Esophagus squamous epithelium (tissue), 5 donors: Measurements from ENCODE around the gene TICAM2. TPM values are rescaled to one million over a fixed set of nuclear protein-coding genes. Genes with fewer than 3 reads are reported as not detected.

Experiments
- DNase-seq: peaks from one replicate; lab custom pipeline; 2025; lab: John Stamatoyannopoulos, UW
- H3K27ac ChIP-seq, 4 donors: fragments of 200-600 bp; sonication (generic); one replicate each; pipeline ENCODE4 v1.5.1; 2016 to 2019; ENCODE audit warnings: mild to moderate bottlenecking in 1 of 4
- H3K27me3 ChIP-seq, 4 donors: fragments of 200-600 bp; sonication (generic); 1 replicate in 3 of 4; 2 replicates in 1 of 4; pipeline versions ENCODE4 v1.5.1 to v1.6.0; 2017 to 2021; ENCODE audit warnings: antibody characterized with exemption in 1 of 4
- H3K36me3 ChIP-seq, 3 donors: fragments of 200-600 bp; sonication (generic); one replicate each; pipeline ENCODE4 v1.5.1; 2016 to 2019
- H3K4me1 ChIP-seq, 3 donors: fragments of 200-600 bp; sonication (generic); one replicate each; pipeline ENCODE4 v1.5.1; 2017 to 2019
- H3K4me3 ChIP-seq, 4 donors: fragments of 200-600 bp; sonication (generic); 1 replicate in 3 of 4; 2 replicates in 1 of 4; pipeline ENCODE4 v1.5.1; 2016 to 2019; ENCODE audit warnings: mild to moderate bottlenecking in 2 of 4, moderate library complexity in 1 of 4
- H3K9me3 ChIP-seq, 3 donors: fragments of 200-600 bp; sonication (generic); one replicate each; pipeline ENCODE4 v1.5.1; 2016 to 2019
- CTCF ChIP-seq, 6 experiments: fragments of 450-650 bp in 4 of 6; fragments of 200-600 bp in 2 of 6; sonication (generic) in 2 of 6; IDR thresholded peaks; one replicate each; pipeline ENCODE4 v1.5.1; 2016 to 2019; ENCODE audit warnings: antibody characterized with exemption in 6 of 6, mild to moderate bottlenecking in 4 of 6, moderate library complexity in 4 of 6
- POLR2A ChIP-seq, 4 donors: fragments of 450-650 bp; IDR thresholded peaks; one replicate each; pipeline ENCODE4 v1.6.1; 2017; ENCODE audit warnings: antibody characterized with exemption in 4 of 4, mild to moderate bottlenecking in 4 of 4, moderate library complexity in 3 of 4
- WGBS, 2 donors: methylation state at CpG; one replicate each; pipeline ENCODE4 v1.1.5; 2018; 5-methylcytosine and 5-hydroxymethylcytosine counted together
- intact Hi-C: fragments of 100-400 bp; cut with DNase I; formaldehyde crosslinking; loops from one replicate; pipeline ENCODE4 v1.15.0; 2022
- total RNA-seq, 4 donors: library from RNA; depleted of rRNA; stranded (reverse); fragments of >200 nt; gene quantifications; one replicate each; pipeline ENCODE4 v1.1.0, GENCODE V29; 2016
- donor health status: DM: yes; HTN: yes; CAD: no.

Gene TICAM2
- total RNA-seq, 4 donors from 2014 or later = 0.68 to 2.7 (median 0.95) TPM; not detected in 1

- Histone ChIP-seq H3K36me3 (peaks cover 0 to 85% (median 6%) of the 10 kb centered on the region in 3 donors), H3K9me3 (no peaks in the 10 kb centered on the region), H3K4me3 (no peak overlapping the region), H3K4me1 (peaks cover 0 to 6% (median 0%) of the 10 kb centered on the region in 3 donors), H3K27ac (no peak overlapping the region), H3K27me3 (no peaks in the 10 kb centered on the region)
- intact Hi-C loops = no loop called here
- no peak for TF ChIP-seq POLR2A (IDR thresholded peaks at IDR 0.05)
- no peak for TF ChIP-seq CTCF (IDR thresholded peaks at IDR 0.05)
- DNase-seq = no peak
Observed at GRCh38 chr5:115616472-115616871, 14.2 kb upstream of the TICAM2 start.

GRCh38 chr5:115611873-115612272 lies 9.6 kb upstream of the TICAM2 start:
- TF ChIP-seq CTCF (IDR thresholded peaks at IDR 0.05) = no peak
- no peak for TF ChIP-seq POLR2A (IDR thresholded peaks at IDR 0.05)
- peaks cover 0 to 58% (median 0%) of the 10 kb centered on the region in 3 donors for H3K36me3 ChIP-seq
- no peaks in the 10 kb centered on the region for H3K27me3 ChIP-seq
- H3K4me1 ChIP-seq = no peaks in the 10 kb centered on the region
- H3K4me3 ChIP-seq = no peak overlapping the region
- DNase-seq = no peak
- 90 to 96% methylated on average over 5 of the region's 5 CpGs for WGBS, 2 donors
- H3K9me3 ChIP-seq = no peaks in the 10 kb centered on the region
- no peak overlapping the region for H3K27ac ChIP-seq
- intact Hi-C loops = no loop called here

DNA sequence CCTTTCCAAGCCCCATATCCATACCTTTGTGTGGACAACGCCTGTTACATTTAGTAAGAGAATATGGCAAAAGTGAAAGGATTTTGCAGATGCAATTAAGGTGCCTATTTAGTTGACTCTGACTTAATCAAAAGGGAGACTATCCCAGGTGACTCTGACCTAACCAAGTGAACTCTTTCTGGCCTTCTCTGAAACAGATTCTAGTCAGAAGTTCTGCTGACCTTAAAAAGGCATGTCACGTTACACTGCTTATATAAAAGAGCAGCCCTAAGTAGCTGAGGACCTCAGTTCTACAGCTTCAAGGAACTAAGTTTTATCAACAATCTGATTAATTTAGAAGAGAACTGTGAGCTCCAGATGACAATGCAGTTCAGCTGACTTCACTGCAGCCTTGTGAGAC lies 5.7 kb upstream of the TICAM2 start:
- Histone ChIP-seq H3K4me3 (no peak overlapping the region), H3K27ac (no peak overlapping the region), H3K36me3 (peaks cover 0 to 19% (median 0%) of the 10 kb centered on the region in 3 donors), H3K27me3 (no peaks in the 10 kb centered on the region), H3K4me1 (peaks cover 0 to 4% (median 1%) of the 10 kb centered on the region in 3 donors), H3K9me3 (no peaks in the 10 kb centered on the region)
- no peak for DNase-seq
- WGBS, 2 donors = 83 to 85% methylated on average over 2 of the region's 2 CpGs
- intact Hi-C loops = no loop called here
- TF ChIP-seq POLR2A (IDR thresholded peaks at IDR 0.05) = no peak
- TF ChIP-seq CTCF (IDR thresholded peaks at IDR 0.05) = no peak

GRCh38 chr5:115605436-115605835 lies 3.2 kb upstream of the TICAM2 start:
- no peak overlapping the region for H3K4me3 ChIP-seq
- 77 to 88% methylated on average over 3 of the region's 3 CpGs for WGBS, 2 donors
- H3K27ac ChIP-seq = no peak overlapping the region
- H3K9me3 ChIP-seq = no peaks in the 10 kb centered on the region
- TF ChIP-seq POLR2A (IDR thresholded peaks at IDR 0.05) (no peak), CTCF (IDR thresholded peaks at IDR 0.05) (no peak)
- no peaks in the 10 kb centered on the region for H3K27me3 ChIP-seq
- DNase-seq = no peak
- intact Hi-C loops = no loop called here
- peaks cover 6 to 24% (median 7%) of the 10 kb centered on the region in 3 donors for H3K4me1 ChIP-seq
- H3K36me3 ChIP-seq = peaks cover 0 to 2% (median 0%) of the 10 kb centered on the region in 3 donors

DNA sequence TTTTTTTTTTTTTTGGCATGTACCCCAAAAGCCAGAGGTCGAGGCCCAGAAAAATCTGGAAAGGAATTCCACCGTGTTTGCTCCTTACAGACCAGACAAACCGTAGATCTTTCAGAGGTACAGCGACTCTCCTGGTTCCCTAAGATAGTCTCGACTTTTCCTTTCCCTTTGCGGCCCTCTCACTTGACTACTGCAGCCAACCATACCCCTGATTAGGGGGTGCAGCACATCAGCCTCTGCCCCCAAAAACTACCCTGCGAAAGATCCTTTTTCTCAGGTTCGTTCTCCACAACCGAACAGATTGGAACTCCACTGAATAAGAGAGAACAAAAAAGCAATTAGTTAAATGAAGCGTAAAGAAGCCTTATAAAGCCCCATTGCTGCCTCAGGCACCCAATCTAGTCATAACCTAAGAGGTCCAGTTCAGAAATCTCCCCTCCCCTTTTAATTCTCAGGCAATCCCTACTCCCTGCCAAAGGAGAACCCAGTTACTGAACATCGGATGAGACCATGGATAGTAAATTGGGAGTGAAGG lies 379 bp upstream of the TICAM2 start:
- TF ChIP-seq POLR2A (IDR thresholded peaks at IDR 0.05) (no peak), CTCF (IDR thresholded peaks at IDR 0.05) (no peak)
- Histone ChIP-seq H3K27me3 (no peaks in the 10 kb centered on the region), H3K9me3 (no peaks in the 10 kb centered on the region), H3K4me1 (peaks cover 6 to 39% (median 12%) of the 10 kb centered on the region in 3 donors), H3K36me3 (no peaks in the 10 kb centered on the region), H3K4me3 (peak overlapping the region; percentile 64 to 92 (median 78)), H3K27ac (peak overlapping the region; percentile 87 to 95 (median 90))
- intact Hi-C loops = no loop called here
- DNase-seq = no peak
- 30 to 42% methylated on average over 11 of the region's 11 CpGs for WGBS, 2 donors
